T-helper 2 cell treated with Interferon-gamma antibody and Interleukin-4, amounts not matched to agents 5 μg/mL and 100 μg/mL, for 36 hours (primary cell): ENCODE data around the gene GEMIN7.
A peak's percentile ranks its signal among the peaks of the same experiment; 100 is the strongest.

ENCODE experiments used
- DNase-seq: peaks from one replicate; pipeline ENCODE4 v3.0.0; 2021; ENCODE audit warnings: low spot score
- H3K27ac Mint-ChIP-seq: one replicate; pipeline ENCODE4 v1.8.0; 2021; ENCODE audit warnings: mild to moderate bottlenecking, mixed read lengths
- H3K27me3 Mint-ChIP-seq: one replicate; pipeline ENCODE4 v1.8.0; 2021; ENCODE audit warnings: low read depth, mixed read lengths
- H3K36me3 Mint-ChIP-seq: one replicate; pipeline ENCODE4 v1.8.0; 2021; ENCODE audit warnings: low read depth, mixed read lengths
- H3K4me1 Mint-ChIP-seq: one replicate; pipeline ENCODE4 v1.8.0; 2021; ENCODE audit warnings: low read depth, mixed read lengths
- H3K4me3 Mint-ChIP-seq: one replicate; pipeline ENCODE4 v1.8.0; 2022; ENCODE audit warnings: mild to moderate bottlenecking, moderate library complexity, mixed read lengths
- H3K9me3 Mint-ChIP-seq: one replicate; pipeline ENCODE4 v1.8.0; 2021; ENCODE audit warnings: mixed read lengths

The GEMIN7 gene

DNA sequence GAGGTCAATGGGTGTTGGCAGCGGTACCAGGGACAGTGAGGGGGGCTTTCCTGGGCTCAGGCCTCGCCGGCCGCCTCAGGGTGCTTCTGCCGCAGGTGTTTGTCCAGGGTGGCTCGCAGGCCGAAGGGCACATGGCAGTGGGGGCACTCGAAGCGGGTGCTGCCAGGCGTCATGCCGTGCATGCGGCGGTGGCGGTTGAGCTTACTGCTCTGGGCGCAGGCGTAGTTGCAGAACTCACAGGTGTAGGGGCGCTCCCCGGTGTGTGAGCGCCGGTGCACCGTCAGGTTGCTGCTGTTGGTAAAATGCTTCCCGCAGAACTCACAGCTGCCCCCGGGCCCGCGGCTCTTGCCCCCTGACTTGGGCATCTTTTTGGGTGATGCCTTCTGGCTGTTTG, 7.5 kb upstream of the GEMIN7 start:
- DNase-seq, result no peak
- Mint-ChIP-seq H3K27ac (no peak overlapping the region), H3K4me1 (peaks cover 6% of the 10 kb centered on the region), H3K9me3 (no peaks in the 10 kb centered on the region), H3K27me3 (no peaks in the 10 kb centered on the region), H3K4me3 (no peak overlapping the region), H3K36me3 (peaks cover 23% of the 10 kb centered on the region)

DNA sequence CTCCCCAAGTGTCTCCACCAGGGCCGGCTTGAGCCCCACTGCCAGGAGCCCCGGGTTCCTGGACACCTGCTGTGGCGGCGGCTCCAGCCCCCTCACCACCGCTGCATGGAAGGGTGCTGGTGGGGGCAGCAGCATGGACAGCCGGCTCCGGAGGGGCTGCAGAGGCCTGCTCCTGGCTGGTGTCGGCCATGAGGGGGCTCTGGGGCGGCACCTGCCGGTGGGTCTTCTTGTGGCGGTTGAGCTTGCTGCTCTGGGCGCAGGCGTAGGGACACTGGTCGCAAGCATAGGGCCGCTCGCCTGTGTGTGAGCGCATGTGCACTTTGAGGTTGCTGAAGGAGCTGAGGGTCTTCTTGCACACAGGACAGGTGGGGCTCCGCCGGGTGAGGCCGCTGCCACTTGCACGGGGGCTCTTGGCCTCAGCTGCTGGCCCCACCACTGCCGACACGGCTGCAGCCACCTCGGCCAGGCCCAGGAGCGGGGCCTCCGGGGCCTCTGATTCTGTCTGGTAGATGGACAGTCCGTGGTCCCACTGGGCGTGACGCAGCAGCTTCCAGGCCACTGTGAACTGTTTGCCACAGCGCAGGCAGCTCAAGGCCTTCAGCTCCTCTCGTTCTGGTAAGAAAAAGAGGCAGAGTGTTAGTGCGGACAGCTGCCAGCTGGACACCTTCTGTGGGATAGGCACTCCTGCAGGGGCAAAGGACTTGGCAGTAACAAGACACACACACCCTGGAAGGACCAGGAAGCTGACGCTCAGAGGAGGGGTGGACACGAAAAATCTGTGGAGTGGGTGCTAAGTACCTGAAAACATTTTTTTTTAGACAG, 6.9 kb upstream of the GEMIN7 start:
- H3K4me1 Mint-ChIP-seq, result peaks cover 13% of the 10 kb centered on the region
- peaks cover 23% of the 10 kb centered on the region for H3K36me3 Mint-ChIP-seq
- no peak overlapping the region for H3K4me3 Mint-ChIP-seq

DNA sequence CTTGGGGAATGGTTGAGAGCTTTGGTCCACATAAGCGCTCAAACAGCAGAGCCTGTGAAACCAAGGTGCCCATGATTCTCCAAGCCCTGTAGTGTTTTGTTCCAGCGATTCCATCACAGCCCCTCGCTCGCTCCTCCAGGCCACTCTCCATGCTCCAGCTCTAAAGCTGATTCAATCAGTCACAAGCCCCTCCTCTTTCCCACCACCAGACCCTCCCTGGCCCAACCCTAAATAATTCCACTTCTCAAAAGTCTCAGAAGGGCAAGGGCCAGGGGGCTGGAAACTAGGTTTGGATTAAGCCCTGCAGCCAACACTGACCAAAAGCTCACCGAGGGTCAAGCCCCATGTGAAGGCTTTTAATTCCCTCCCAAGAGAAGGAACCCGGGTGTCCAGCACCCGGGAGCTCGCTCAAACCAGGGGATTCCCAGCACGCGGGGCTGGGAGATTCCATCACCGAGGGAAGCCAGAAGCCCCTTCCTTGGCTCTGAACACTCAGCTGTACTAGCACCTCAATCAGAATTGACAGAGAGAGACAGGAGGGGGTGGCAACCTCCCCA, 4.2 kb upstream of the GEMIN7 start:
- peak overlapping the region; percentile 54 for H3K4me3 Mint-ChIP-seq
- H3K27me3 Mint-ChIP-seq, result no peaks in the 10 kb centered on the region
- DNase-seq, result no peak
- H3K9me3 Mint-ChIP-seq, result no peaks in the 10 kb centered on the region
- peak overlapping the region; percentile 75 for H3K27ac Mint-ChIP-seq
- peaks cover 21% of the 10 kb centered on the region for H3K4me1 Mint-ChIP-seq
- H3K36me3 Mint-ChIP-seq, result peaks cover 19% of the 10 kb centered on the region

More for the DNA sequence above, 6.9 kb upstream of the GEMIN7 start:
- DNase-seq, result no peak
- no peaks in the 10 kb centered on the region for H3K27me3 Mint-ChIP-seq
- no peak overlapping the region for H3K27ac Mint-ChIP-seq
- H3K9me3 Mint-ChIP-seq, result no peaks in the 10 kb centered on the region

DNA sequence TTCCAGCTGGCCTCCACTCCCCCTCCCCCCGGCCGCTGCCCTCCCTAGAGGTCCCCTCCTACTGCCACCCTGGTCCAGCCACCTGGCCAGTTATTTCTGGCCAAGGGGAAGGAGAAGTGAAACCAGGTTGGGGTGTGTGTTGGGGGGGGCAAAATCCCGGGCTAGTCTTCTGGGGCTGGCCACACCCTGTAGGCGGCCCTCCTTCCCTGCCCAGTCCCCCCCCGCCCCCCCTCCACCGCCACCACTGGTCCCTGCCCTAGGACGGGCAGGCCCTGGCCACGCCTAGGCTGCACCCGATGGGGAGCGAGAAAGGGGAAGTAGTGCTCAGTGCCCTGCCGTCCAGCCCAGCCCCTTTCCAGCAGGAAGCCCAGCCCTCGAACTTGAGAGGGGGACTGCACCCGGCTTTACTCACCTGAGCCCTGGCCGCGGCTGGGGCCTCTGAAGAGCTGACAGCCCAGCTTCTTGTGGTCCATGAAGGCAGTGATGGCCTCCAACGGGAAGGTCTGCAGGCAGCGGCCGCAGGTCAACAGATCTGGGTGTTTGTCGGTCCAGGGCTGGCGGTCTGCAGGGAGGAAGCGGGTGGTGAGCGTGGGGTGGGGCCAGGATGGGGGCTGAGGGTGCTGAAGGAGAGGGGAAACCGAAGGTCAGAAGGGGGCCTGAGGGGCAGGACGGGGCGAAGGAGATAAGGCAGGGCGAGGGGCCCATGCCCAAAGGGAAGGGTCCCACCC, 3.6 kb upstream of the GEMIN7 start:
- Mint-ChIP-seq H3K27ac (peak overlapping the region; percentile 75), H3K9me3 (no peaks in the 10 kb centered on the region), H3K4me1 (peaks cover 26% of the 10 kb centered on the region), H3K36me3 (peaks cover 13% of the 10 kb centered on the region), H3K27me3 (no peaks in the 10 kb centered on the region), H3K4me3 (peak overlapping the region; percentile 84)
- DNase-seq, result peak; percentile 43

DNA sequence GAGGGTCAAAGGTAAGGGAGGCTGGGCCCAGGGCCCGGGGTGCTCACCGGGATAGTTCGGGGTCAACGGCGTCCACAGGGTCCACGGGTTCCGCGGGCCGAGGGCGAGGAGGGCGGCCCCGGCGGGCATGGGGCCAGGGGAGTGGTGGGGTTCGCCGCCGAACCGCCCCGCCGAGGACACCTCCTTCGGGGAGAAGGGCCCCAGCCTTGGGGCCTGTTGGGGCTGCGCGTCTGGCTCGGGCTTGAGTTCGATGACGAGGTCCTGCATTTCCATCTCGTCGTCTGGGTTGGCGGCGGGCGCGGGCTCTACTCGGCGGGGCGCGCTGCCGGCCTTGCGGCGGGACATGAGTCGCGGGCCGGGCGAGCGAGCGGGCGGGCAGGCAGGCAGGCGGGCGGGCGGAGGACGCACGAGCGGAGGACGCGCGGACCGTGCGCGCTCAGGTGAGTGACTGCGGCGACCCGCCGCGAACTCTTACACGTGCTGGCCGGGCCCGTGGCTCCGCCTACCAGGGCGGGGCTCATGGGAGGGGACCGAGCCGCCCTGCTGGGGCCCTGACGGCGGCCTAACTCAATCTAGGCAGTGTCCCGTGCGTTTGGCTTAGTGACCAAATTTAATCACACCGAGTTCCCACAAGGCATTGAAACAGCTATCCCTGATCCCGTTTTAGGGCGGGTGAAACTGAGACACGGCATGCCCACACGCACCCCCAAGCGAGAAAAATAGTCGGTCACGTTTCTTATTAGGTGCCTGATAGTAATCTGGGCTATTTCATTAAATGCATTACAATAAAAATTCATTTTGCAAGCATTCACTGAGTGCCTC, 2.8 kb upstream of the GEMIN7 start, which contains the start of gene ZNF296:
Gene ZNF296 (minus strand): TSS at position 450 of the 822 bp plus-strand sequence. CDS start 105 bp downstream, at position 345.
- Mint-ChIP-seq H3K27ac (peak within 1 kb of the TSS; percentile 73), H3K27me3 (no peaks in the 10 kb centered on the region), H3K4me1 (peaks cover 27% of the 10 kb centered on the region), H3K4me3 (peak within 1 kb of the TSS; percentile 84), H3K9me3 (no peaks in the 10 kb centered on the region), H3K36me3 (peaks cover 7% of the 10 kb centered on the region)
- DNase-seq, result peak; percentile 85

DNA sequence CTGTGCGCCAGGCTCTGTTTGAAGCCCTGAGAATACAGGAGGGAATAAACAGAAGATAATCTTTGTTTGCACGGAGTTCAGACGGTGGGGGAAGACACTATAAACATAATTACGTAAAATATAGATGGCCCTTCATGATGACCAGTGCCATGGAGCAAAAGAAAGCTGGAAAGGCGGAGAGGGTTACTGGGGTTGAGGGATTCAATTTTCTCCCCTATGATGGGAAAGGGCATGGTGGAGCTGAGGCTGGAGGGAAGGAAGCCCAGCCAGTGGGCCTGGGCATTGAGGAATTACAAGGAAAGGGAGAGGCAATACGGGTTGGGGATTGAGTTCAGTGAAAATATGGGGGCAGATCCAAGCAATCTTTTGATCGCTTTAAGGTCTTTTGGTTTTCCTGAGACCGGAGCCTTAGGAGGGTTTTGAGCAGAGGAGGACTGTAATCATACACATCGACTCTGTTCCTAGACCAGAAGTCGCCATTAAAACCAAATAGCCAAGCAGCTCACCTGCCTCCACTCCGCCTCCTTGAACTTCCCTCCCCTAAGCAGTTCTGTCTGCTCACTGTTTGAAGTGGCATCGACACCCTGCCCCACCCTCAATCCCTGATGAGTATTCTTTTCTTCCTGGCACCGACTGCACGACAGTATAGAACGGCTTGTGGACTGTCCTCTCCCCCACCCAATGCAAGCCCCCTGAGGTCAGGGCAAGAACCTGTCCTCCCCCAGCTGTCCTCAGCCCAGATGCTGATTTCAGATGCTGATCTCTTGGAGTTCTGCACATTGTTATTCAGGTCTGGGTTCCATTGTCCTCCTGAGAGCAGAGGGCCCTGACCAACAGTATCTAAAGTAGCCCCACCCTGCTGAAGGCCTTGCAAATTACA, 2.0 kb upstream of the GEMIN7 start:
- H3K4me1 Mint-ChIP-seq, result peaks cover 31% of the 10 kb centered on the region
- peak overlapping the region; percentile 73 for H3K27ac Mint-ChIP-seq
- no peaks in the 10 kb centered on the region for H3K27me3 Mint-ChIP-seq
- no peaks in the 10 kb centered on the region for H3K9me3 Mint-ChIP-seq
- peak overlapping the region; percentile 84 for H3K4me3 Mint-ChIP-seq
- DNase-seq, result no peak
- H3K36me3 Mint-ChIP-seq, result peaks cover 13% of the 10 kb centered on the region

DNA sequence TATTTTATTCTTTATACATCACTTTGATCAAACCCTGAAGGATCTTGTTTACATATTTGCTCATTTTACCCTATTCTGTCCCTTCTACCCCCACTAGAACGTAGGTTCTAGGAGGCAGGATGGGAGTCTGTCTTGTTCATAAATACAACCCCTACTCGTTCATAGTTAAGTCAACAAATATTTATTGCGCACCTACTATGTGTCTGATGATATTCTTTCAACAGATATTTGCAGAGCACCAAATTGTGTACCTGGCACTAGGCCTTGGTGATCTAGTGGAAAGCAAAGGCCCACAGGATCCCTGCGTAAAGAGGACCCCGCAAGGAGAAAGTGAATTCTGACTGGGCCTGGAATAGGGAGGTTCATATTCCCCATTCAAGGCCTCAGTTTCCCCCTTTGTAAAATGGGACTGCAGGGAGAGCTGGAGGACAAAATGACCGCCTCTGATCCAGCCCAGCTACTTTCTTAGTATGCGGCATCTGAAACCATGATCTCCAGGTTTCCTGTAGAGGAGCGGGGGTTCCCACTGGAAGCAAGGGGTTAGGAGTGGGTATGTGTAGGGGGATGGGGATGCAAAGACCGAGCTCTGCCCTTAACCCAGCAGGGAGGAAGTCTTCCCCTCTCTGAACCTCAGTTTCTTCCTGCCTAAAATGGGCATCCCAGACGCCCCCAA, 534 bp upstream of the GEMIN7 start:
- Mint-ChIP-seq H3K27ac (peak overlapping the region; percentile 60), H3K36me3 (peaks cover 17% of the 10 kb centered on the region), H3K27me3 (no peaks in the 10 kb centered on the region), H3K4me1 (peaks cover 34% of the 10 kb centered on the region), H3K4me3 (peak overlapping the region; percentile 99), H3K9me3 (no peaks in the 10 kb centered on the region)
- DNase-seq, result no peak

DNA sequence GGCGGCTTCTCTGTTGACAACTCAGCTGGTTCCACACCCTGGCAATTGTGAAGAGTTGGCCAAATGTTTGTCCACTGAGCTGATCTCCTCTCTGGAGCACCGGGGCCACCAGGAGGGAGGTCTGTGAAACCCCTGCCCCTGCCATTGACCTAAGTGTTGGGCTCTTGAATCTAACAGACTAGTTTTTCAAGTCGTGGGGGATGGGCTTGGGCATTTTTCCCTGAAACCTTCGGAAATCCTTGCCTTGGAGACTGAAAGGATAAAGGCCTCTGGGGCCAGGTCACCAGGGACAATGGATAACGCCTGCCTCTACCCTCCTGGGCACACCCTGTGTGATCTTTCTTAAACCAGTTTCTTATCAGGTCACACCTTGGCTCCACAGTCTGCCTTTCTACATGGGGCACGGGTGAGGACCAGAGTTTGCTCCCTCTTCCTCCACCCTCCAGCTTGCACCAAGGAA, 881 bp downstream of the GEMIN7 start:
- H3K36me3 Mint-ChIP-seq, result peaks cover 17% of the 10 kb centered on the region
- H3K9me3 Mint-ChIP-seq, result no peaks in the 10 kb centered on the region
- no peaks in the 10 kb centered on the region for H3K27me3 Mint-ChIP-seq
- H3K4me1 Mint-ChIP-seq, result peaks cover 30% of the 10 kb centered on the region
- peak overlapping the region; percentile 86 for H3K27ac Mint-ChIP-seq
- H3K4me3 Mint-ChIP-seq, result peak overlapping the region; percentile 99
- DNase-seq, result no peak

DNA sequence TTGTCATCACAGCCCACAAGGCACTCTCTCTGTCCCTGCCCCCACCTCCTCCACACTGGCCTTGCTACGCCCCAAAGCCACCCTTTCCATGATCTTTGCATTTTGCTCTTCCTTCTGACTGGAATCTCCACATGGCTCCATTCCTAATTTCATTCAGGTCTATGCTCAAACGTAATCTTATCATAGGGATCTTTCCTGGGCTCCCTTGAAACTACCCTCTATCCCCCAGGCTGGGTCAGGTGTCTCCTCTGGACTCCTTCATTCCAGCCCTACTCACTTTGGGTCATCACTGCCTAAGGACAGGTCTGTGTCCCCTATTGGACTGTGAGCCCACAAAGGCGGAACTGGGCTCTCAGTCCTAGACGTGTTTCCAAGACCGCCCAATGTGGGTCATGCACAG, 3.1 kb downstream of the GEMIN7 start:
- peaks cover 25% of the 10 kb centered on the region for H3K36me3 Mint-ChIP-seq
- no peak overlapping the region for H3K27ac Mint-ChIP-seq
- peak overlapping the region; percentile 4 for H3K4me3 Mint-ChIP-seq
- no peaks in the 10 kb centered on the region for H3K27me3 Mint-ChIP-seq
- H3K4me1 Mint-ChIP-seq, result peaks cover 21% of the 10 kb centered on the region
- no peak for DNase-seq
- H3K9me3 Mint-ChIP-seq, result no peaks in the 10 kb centered on the region

DNA sequence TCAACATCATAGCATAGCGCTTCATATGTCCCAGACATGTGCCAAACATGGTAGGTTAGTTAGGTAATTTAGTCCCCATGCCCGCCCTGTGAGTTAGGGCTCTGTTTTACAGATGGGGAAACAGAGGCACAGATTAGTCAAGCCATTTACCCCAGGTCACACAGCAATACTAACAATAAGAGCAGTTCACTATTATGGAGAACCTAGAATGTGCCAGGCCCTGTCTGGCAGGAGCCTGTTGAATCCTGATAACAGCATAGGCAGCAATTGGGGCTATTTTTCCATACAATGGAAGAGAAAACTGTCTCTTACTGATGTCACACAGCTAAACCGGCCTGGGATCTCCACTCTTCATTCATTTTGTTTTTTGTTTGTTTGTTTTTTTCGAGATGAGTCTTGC, 7.4 kb downstream of the GEMIN7 start:
- H3K4me1 Mint-ChIP-seq, result peaks cover 20% of the 10 kb centered on the region
- no peaks in the 10 kb centered on the region for H3K9me3 Mint-ChIP-seq
- H3K36me3 Mint-ChIP-seq, result peaks cover 41% of the 10 kb centered on the region
- H3K4me3 Mint-ChIP-seq, result no peak overlapping the region
- no peaks in the 10 kb centered on the region for H3K27me3 Mint-ChIP-seq
- H3K27ac Mint-ChIP-seq, result peak overlapping the region; percentile 49
- DNase-seq, result no peak

DNA sequence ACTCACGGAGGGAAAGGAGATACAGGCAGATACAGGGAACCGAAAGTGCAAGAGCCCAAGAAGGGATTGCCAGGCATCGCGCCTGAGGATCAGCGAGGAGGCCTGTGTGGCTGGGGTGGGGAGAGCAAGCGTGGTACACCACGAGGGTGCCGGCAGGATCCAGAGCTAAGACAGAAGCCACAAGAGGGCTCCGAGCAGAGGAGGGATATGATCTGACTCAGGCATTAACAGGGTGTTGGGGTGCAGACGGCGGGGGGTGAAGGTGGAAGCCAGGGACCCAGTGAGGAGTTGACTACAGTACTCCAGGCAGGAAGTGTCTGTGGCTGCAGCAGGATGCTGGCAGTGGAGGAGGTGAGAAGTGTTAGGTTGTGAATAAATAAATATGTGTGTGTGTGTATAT, 8.5 kb downstream of the GEMIN7 start:
- Mint-ChIP-seq H3K27me3 (no peaks in the 10 kb centered on the region), H3K9me3 (no peaks in the 10 kb centered on the region), H3K4me3 (peak overlapping the region; percentile 73), H3K36me3 (peaks cover 35% of the 10 kb centered on the region), H3K4me1 (peaks cover 19% of the 10 kb centered on the region), H3K27ac (peak overlapping the region; percentile 90)
- DNase-seq, result peak; percentile 33

DNA sequence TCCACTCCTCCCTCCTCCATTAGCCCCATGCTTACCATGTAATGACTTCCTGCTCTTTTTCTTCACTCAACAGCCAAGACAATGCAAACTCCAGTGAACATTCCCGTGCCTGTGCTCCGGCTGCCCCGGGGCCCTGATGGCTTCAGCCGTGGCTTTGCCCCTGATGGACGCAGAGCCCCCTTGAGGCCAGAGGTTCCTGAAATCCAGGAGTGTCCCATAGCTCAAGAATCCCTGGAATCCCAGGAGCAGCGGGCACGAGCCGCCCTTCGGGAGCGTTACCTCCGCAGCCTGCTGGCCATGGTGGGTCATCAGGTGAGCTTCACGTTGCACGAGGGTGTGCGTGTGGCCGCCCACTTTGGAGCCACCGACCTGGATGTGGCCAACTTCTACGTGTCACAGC, 11.0 kb downstream of the GEMIN7 start:
- no peak for DNase-seq
- Mint-ChIP-seq H3K4me3 (no peak overlapping the region), H3K36me3 (peaks cover 37% of the 10 kb centered on the region), H3K9me3 (no peaks in the 10 kb centered on the region), H3K27ac (no peak overlapping the region), H3K27me3 (no peaks in the 10 kb centered on the region), H3K4me1 (peaks cover 34% of the 10 kb centered on the region)
